GM10248 (cell line): ENCODE measurements around the gene EFNA5.

Source experiments
- CTCF ChIA-PET: fragments of 300-600 bp; sonication (Branson Sonifier 250); formaldehyde crosslinking; extraction: SDS; loops from one replicate; lab custom pipeline; 2021; ENCODE audit warnings: antibody characterized with exemption; lab: Yijun Ruan, JAX
- POLR2A ChIA-PET: fragments of 350-650 bp; sonication (Branson Sonifier 250); formaldehyde crosslinking; extraction: SDS; loops from one replicate; lab custom pipeline; 2020; ENCODE audit warnings: antibody characterized with exemption; lab: Yijun Ruan, JAX
- DNase-seq: peaks from one replicate; pipeline ENCODE4 v3.0.0; 2012; ENCODE audit errors: extremely low spot score
- TF ChIP-seq, protein P1 (sequence below): IDR thresholded peaks from 2 replicates; pipeline ENCODE4 v1.5.1; 2012; ENCODE audit warnings: mild to moderate bottlenecking, low read depth; ENCODE audit errors: extremely low read depth, missing control alignments, control extremely low read depth

Gene EFNA5

DNA sequence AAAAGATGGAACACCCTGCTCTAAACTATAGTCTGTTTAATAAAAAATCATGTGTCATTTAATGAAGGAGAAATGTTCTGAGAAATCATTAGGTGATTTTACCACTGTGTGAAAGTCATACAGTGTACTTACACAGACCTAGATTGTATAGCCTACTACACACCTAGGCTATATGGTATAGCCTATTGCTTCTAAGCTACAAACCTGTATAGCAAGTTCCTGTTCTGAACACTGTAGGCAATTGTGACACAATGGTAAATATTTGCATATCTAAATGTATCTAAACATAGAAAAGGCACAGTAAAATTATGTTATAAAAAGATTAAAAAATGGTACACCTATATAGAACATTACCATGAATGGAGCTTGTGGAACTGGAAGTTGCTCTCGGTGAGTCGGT lies 40.6 kb downstream of the EFNA5 start:
- CTCF ChIA-PET, result interaction anchor here (1.0 to 2.1 kb wide), 7 partner anchors 10 to 58 kb away, joined by 3 to 7 read pairs (median 3); no protein-coding TSS in a partner anchor
- POLR2A ChIA-PET, result interaction anchor here (0.6 kb wide), 1 partner anchor 116 kb away, joined by 3 read pairs; no protein-coding TSS in a partner anchor
- no peak for DNase-seq
- TF ChIP-seq, protein P1, sequence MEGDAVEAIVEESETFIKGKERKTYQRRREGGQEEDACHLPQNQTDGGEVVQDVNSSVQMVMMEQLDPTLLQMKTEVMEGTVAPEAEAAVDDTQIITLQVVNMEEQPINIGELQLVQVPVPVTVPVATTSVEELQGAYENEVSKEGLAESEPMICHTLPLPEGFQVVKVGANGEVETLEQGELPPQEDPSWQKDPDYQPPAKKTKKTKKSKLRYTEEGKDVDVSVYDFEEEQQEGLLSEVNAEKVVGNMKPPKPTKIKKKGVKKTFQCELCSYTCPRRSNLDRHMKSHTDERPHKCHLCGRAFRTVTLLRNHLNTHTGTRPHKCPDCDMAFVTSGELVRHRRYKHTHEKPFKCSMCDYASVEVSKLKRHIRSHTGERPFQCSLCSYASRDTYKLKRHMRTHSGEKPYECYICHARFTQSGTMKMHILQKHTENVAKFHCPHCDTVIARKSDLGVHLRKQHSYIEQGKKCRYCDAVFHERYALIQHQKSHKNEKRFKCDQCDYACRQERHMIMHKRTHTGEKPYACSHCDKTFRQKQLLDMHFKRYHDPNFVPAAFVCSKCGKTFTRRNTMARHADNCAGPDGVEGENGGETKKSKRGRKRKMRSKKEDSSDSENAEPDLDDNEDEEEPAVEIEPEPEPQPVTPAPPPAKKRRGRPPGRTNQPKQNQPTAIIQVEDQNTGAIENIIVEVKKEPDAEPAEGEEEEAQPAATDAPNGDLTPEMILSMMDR, result no peak

DNA sequence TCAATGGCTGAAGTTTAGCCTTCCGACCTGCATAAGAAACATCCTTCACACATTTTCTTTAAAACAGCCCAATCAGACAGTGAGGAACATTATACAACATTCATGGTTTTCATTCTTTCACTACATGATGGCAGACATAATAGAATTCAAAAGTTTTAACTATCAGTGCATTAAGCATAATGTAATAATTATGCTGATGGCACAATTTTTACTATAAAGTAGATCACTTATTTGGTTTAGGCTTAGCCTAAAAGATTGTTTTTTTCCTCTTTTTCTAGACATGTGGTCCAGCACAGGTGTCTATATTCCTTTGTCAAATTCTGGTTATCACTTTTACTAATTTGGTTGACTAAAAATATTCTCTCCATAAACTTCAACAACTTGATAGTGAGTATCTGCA lies 46.5 kb downstream of the EFNA5 start:
- CTCF ChIA-PET, result interaction anchor here (1.5 to 1.6 kb wide), 2 partner anchors 33 to 52 kb away, joined by 4 read pairs; no protein-coding TSS in a partner anchor
- DNase-seq, result no peak
- POLR2A ChIA-PET, result no interaction called here
- TF ChIP-seq, protein P1, result no peak

DNA sequence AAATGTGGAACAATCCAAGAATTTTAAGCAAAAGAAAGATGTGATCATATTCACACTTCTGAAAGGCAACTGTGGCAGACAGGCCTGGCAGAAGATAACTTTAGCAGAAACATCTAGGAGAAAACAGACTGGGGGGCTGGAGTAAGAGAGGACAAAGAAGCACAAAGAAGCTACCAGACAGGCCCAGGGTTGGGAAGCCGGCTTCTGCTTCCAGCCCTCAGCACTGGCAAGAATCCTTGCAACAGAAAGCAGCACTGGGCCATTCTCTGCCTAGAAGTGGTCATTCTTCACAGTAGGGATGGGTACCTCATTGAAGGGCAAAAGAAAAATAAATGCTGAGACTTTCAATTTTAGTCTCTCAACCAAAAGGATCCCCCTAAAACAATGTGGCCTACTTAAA lies 49.6 kb downstream of the EFNA5 start:
- no peak for DNase-seq
- CTCF ChIA-PET, result interaction anchor here (1.2 kb wide), 1 partner anchor 49 kb away, joined by 4 read pairs; no protein-coding TSS in a partner anchor
- TF ChIP-seq, protein P1, result no peak

DNA sequence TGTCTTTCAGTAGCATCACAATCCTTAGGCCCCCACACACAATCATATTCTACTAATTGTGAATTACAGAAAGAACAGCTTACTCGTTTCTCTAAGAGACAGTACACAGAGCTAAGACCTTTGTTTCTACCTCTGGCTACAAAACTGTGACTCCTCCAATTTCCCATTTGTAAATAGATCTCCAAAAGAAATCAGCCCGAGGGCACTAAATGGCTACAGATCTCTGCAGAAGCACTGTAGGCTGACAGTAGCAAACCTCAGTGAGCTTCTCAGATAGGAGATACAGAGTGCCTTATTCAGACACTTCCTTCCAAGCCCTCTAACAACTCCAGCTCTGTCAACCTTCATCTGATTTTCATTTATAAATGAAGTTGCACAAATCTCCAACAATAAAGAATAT lies 51.0 kb downstream of the EFNA5 start:
- TF ChIP-seq, protein P1, result no peak
- CTCF ChIA-PET, result interaction anchor here (1.0 to 1.3 kb wide), 4 partner anchors 11 to 48 kb away, joined by 3 to 5 read pairs (median 4); no protein-coding TSS in a partner anchor
- POLR2A ChIA-PET, result interaction anchor here (0.8 kb wide), 1 partner anchor 12 kb away, joined by 5 read pairs; no protein-coding TSS in a partner anchor
- DNase-seq, result no peak

More for the DNA sequence above, 49.6 kb downstream of the EFNA5 start:
- POLR2A ChIA-PET, result no interaction called here

DNA sequence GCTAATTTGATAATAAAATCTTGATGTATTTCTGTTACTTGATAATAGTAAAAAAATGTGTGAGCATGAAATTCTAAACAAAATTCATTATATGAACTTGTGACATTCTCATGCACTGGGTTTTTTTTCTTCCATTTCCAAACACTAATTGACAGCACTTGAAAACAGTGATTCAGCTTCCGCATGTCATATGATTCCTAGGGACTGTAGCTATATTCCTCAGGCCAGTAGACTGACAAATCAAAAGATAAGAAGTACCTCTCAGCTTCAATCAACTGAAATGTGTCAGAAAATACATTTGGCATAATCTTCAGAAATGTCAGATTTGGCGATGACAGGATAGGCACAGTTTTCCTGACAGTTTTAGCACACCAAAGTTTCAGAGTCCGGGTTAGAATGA lies 52.5 kb downstream of the EFNA5 start:
- TF ChIP-seq, protein P1, result no peak
- no peak for DNase-seq
- ChIA-PET CTCF (interaction anchor here (2.4 kb wide), 2 partner anchors 12 to 16 kb away, joined by 7 to 9 read pairs; no protein-coding TSS in a partner anchor), POLR2A (no interaction called here)

DNA sequence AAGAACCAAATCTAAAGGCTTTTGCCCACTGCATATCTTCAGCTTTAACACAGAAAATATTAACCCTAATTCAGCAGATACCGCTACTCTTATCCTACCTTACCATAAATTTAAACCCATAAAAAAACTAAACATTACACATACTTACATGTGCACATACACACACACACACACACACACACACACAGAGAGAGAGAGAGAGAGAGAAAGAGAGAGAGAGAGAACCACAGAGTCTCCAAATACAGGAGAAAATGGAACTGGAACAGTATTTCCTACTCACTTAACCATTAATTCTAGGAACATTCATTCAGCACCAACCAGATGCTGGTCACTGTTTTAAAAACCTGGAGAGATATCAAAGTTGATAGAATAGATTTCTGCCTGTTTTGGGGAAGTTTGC lies 53.7 kb downstream of the EFNA5 start:
- no peak for DNase-seq
- TF ChIP-seq, protein P1, result no peak
- ChIA-PET CTCF (interaction anchor here (0.6 to 2.4 kb wide), 4 partner anchors 13 to 45 kb away, joined by 4 to 9 read pairs (median 8); no protein-coding TSS in a partner anchor), POLR2A (no interaction called here)
